GM10847 (cell line): ENCODE data around the gene PIP5K1A.

Experiments
- POLR2A ChIP-seq: IDR thresholded peaks from 2 replicates; pipeline ENCODE4 v1.6.1; 2011; ENCODE audit not compliant: insufficient read length; ENCODE audit errors: extremely low read depth

PIP5K1A gene

DNA sequence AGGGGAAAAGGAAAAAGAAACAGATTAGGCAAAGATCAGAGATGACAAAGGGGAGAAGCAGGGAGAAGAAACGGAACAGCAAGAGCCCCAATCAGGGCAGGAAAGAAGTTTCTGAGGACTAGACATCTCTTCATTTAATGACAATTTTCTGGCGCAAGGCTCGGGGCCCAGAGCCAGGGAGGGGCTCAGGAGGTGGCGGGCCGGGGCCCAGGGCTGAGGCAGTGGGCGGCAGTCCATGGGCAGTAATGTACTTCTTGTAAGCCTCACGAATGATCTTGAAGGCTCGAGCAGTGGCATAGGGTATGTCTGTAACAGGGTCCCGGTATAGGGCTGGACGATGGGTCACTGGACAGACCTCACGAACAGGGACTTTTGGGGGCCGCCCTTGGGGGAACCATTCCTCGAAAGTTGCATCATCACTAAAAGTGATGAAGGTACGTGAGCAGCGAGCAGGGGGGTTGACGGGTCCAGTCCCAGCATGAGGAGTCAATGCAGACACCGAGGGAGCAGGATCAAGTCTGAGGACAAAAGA is 21.8 kb upstream of the PIP5K1A start:
- no peak for TF ChIP-seq POLR2A

DNA sequence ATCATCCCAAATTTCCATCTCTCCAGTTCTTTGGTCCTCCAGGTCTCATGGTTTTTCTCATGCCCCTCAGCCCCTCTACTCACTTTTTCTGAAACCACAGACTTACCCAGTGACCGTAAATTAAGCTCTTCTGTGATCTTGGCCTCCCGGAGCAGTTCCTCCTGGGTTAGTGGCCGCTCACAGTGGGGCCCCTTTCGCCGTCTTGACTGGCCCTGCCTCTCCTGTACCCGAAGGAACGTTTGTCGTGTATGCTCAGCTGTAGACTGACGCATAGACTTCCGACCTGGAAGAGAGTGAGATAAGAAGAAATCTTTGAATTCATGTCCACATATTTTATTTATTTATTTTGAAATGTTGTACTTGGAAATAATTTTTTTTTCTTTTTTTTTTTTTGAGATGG is 14.1 kb upstream of the PIP5K1A start:
- no peak for TF ChIP-seq POLR2A

DNA sequence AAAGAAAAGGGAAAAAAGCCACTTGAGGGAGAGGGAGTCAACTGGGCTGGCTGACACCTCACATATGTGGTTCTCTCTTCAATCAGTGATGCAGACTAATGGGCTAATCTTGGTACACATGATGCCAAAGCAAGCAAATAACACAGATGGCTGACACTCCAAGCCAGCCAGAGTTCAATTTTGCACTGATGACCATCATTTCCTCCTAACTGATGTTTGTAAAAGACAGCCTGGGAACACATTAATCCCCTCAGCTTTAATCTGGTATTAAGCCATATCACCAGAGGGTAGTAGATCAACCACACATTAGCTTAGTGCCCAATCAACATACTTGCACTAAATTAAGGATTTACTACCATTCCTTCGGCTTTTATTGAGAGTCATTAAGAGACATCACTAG is 11.1 kb upstream of the PIP5K1A start:
- TF ChIP-seq POLR2A, result no peak

DNA sequence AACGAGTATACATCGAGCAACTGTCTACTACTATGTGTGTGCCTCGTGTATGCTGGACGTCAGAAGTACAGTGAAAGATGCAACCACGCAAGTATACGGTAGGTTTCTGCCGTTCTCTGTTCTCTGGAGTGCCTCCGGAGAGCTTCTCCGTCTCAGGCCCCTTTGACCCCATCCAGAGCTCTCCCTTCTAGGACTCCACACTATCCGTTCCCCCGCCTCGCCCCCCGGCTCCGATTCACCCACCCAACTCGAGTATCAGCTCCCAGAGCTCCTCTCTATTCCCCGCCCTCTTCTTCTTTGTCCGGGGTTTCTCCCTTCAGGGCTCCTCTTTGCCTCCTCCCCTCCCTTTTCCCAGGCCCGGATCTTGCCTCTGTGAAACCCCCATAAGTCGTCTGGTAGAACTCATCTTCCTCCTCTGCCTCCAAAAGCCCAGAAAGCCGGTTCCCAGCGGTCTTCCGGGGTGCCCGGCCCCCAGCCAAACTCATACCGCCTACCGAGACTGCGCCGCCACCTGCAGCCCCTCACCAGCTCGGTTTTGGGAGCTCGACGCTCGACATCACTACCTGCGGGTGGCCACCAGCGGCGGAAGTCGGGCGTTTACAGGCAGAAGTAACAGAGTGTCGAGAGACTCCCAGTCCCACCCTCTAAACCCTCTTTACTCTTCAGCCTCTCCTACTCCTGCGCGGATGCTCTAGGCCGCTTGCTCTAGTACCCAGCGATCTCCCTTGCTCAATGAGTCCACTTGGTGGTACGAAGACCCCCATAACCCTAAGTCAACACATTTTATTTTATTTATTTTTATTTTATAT is 8.5 kb upstream of the PIP5K1A start, which contains the start of gene VPS72:
Gene VPS72, minus strand, starts transcription at position 561 of the 809 bp plus-strand sequence. Its CDS starts 76 bp downstream, at position 485.
- peak; percentile 93 for TF ChIP-seq POLR2A

DNA sequence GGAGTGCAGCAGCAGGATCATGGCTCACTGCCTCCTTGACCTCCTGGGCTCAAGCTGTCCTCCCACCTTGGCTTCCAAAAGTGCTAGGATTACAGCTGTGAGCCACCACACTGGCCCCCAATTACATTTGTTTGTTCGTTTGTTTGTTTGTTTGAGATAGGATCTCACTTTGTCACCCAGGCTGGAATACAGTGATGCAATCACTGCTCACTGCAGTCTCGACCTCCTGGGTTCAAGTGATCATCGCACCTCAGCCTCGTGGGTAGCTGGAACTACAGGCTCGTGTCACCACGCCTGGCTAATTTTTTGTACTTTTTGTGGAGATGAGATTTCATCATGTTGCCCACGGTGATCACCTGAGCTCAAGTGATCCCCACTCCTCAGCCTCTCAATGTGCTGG is 6.3 kb upstream of the PIP5K1A start:
- TF ChIP-seq POLR2A, result no peak

DNA sequence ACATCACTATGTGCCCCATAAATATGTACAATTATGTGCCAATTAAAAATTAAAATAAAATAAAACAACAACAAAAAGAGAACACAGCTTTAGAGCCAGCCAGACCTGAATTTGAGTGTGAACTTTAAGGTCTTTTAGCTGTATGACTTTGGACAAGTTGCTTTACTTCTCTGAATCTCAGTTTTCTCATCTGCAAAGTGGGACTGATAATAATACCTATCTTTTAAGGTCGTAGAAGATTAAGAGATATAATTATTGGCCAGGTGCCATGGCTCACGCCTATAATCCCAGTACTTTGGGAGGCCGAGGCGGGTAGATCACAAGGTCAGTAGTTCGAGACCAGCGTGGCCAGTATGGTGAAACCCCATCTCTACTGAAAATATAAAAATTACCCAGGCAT is 5.0 kb upstream of the PIP5K1A start:
- no peak for TF ChIP-seq POLR2A

DNA sequence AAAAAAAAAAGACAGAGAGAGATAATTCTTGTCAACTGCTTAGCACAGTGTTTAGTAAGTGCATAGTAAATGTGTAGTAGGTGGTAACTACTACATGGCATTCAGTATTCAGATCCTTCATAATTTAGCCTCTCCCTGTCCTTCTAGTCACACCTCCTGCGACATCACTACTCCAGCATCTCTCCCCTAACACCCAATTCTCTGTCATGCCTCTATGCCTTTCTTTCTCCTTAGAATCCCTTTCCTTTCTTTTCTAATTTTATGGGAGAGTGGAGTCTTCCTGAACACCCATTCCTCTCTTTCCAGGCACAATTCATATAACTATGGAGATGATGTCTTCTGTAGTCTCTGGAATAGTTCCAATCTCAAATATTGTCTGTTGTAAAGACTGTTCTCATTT is 4.5 kb upstream of the PIP5K1A start:
- no peak for TF ChIP-seq POLR2A

DNA sequence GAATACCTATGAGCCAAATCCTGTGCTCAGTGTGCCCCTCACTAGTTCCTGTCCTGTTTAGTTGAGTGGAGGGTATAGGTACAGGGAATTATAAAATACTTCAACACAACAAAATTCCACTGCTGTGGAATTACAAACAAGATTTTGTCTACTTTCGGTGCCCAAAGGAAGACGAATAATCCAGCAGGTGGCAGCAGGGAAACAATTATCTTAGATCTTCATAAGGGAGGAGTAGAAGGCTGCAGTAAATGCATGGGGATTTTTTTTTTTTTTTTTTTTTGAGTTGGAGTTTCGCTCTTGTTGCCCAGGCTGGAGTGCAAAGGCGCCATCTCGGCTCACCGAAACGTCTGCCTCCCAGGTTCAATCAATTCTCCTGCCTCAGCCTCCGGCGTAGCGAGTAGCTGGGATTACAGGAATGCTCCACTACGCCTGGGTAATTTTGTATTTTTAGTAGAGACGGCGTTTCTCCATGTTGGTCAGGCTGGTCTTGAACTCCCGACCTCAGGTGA is 2.0 kb upstream of the PIP5K1A start:
- no peak for TF ChIP-seq POLR2A

DNA sequence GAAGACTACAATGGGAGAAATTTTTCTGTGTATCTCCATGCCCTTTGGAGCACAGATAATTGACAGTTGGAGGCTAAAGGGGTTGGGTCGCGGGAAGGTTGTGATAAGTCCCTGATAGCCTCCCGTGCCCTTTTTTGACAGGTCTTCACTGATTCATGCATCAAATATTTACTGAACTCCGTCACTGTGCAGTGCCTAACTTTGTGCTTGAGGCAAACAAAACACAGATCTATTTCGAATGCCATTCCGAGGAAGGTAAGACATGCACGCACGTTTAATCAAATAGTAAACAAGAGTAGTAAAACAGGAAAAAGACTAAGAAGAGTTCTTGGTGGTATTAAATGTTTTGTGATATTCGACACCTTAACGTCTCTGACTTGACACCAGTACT is 494 bp upstream of the PIP5K1A start:
- TF ChIP-seq POLR2A, result no peak

DNA sequence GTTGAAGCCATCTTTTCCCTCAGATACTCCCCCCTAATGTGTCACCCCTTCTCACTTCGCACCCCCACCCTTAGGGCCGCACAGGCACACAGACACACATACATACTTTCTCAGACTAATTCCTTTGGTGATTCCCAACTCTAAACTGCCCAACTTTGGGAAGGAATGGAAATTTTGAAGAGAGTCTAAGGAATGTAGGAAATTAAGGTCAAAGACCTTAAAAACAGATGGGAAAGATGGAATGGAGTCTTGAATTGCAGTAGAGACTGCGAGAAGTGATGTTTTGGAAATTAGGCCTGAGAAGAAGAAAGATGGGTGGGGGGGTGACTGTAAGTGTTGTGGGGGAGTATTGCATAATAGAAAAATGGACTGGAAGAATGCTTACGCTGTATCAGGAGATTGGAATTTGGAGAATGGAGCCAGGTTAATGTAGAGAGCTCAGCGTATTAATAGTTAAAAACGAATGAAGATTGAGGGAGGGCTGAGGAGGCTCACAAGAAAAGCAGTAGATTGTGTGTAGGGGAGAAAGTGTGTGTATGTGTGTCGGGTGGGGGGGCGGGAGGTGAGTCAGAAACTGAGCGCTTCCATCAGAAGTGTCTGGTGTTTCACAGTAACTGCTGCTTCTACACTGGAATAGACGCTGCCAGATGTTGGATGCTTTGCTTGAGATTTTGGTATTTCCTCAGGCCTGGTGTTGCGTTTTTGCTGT is 1.7 kb downstream of the PIP5K1A start:
- TF ChIP-seq POLR2A, result no peak

DNA sequence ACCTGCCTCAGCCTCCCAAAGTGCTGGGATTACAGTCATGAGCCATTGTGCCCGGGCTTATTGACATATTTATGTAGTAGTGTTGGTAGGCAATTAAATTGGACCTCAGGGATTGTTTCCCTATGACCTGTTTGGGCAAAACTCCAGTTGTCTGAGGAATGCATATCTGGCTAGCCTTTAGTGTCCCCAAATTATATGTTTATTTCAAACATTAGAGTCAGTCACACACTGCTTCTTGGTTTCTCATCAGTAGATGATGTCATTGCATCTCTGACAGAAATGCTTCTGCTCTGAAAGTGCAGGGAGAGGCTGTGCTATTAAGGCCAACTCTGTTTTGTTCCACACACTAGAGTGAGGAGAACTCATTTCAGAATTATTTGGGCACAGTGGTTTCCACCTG is 12.5 kb downstream of the PIP5K1A start:
- no peak for TF ChIP-seq POLR2A

DNA sequence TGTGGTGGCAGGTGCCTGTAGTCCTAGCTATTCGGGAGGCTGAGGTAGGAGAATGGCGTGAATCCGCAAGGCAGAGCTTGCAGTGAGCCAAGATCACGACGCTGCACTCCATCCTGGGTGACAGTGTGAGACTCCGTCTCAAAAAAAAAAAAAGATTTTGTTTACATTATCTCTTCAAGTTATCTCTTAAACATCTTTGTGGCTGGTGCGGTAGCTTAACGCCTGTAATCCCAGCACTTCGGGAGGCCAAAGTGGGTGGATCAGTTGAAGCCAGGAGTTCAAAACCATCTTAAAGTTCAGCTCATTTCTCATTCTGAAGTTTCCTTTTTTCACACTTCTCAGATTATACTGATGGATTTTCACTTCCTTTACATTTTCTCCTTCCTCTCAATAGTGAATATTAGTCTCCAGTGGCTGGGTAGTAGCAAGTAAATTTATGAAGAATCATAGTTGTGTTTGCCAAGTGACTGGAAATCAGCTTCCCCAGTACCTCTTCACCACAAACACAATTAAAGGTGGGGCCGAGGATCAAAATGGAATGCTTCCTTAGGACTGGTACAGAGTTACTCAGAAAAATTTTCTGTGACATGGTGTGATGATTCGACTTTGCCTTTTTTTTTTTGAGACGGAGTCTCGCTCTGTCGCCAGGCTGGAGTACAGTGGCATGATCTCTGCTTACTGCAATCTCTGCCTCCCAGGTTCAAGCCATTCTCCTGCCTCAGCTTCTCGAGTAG is 13.8 kb downstream of the PIP5K1A start:
- no peak for TF ChIP-seq POLR2A

DNA sequence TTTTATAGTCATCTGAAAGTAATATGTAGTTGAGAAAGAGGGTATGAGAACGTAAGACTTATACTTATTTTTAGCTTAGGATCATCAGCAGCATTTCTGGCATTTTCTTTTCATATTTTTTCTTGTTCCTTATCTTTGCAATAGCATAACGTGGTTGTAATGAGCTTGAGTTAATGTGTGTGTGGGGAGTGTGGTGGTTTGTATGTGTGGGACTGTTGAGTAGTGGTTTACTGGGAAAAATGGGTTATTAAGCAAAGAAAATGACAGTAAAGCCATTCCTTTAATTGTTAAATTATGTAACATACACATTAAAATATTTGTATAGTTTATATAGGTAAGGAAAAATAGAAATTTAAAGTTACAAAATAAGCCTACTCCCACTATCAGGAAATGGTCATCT is 15.2 kb downstream of the PIP5K1A start:
- no peak for TF ChIP-seq POLR2A

DNA sequence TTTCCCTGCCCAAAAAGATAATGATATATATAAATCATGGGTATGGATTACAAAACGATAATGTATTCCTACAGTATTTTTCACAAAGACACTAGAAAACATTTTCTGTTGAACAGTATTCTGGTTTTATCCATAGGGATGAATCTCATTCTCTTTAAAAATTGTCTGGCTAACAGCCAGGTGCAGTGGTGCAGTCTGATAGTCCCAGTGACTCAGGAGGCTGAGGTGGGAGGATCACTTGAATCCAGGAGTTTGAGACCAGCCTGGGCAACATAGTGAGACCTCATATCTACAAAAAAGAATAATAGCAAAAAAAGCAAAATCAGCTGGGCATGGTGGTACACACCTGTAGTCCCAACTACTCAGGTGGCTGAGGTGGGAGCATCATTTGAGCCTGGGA is 23.3 kb downstream of the PIP5K1A start:
- no peak for TF ChIP-seq POLR2A

DNA sequence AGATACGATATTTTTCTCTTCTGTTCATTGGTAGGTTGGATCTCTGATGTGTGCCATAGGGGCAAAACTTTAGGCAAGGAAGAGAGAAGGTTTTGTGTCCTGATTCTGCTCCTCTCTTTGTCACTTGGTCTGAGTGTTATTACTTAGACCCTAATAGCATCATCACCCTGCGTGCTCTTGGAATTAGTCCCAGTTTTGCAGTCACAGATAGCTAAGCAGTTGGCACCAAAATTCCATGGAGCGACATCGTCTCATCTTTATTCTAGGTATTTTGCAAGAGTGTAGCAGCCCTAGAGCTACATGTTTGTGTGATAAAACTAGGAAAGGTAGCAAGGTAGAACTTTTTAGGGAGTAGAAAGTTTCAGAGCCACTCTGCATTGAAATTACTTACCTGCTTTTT is 23.8 kb downstream of the PIP5K1A start:
- TF ChIP-seq POLR2A, result no peak

DNA sequence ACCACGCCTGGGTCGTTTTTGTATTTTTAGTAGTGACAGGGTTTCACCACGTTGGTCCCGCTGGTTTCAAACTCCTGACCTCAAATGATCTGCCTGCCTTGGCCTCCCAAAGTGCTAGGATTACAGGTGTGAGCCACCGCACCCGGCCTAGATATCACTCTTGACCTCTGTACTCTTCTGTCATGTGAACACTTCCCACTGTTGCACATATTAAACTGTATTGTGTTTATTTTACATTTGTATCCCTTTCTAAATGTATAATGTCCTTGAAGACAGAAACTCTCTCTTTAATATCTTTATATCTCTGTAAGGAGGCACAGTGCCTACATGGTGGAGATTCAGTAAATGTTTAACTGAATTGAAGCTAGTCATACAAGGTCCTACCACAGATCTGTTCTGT is 36.9 kb downstream of the PIP5K1A start:
- TF ChIP-seq POLR2A, result no peak
